Right atrium auricular region (tissue), 2 donors: ENCODE results near the gene TRIM47. TPM values are rescaled to one million over a fixed set of nuclear protein-coding genes. Genes with fewer than 3 reads are reported as not detected.

Source experiments
- DNase-seq: peaks from one replicate; pipeline ENCODE4 v3.0.0-alpha.2; 2019; ENCODE audit warnings: low spot score
- H3K27ac ChIP-seq, 2 donors: fragments of 200-600 bp; sonication (generic); 1 replicate in 1 of 2; 2 replicates in 1 of 2; pipeline ENCODE4 v1.5.1; 2016 to 2019
- H3K27me3 ChIP-seq, 2 donors: fragments of 200-600 bp; sonication (generic); one replicate each; pipeline versions ENCODE4 v1.5.1 to v1.6.0; 2017 to 2019
- H3K36me3 ChIP-seq: fragments of 200-600 bp; sonication (generic); one replicate; pipeline ENCODE4 v1.5.1; 2016
- H3K4me1 ChIP-seq, 2 donors: fragments of 200-600 bp; sonication (generic); one replicate each; pipeline versions ENCODE4 v1.5.1 to v1.6.0; 2017 to 2019
- H3K4me3 ChIP-seq, 2 donors: fragments of 200-600 bp; sonication (generic); 1 replicate in 1 of 2; 2 replicates in 1 of 2; pipeline ENCODE4 v1.5.1; 2017 to 2019; ENCODE audit warnings: mild to moderate bottlenecking in 1 of 2, moderate library complexity in 1 of 2
- H3K9me3 ChIP-seq, 2 donors: fragments of 200-600 bp; sonication (generic); one replicate each; pipeline ENCODE4 v1.5.1; 2019
- CTCF ChIP-seq, 2 donors: fragments of 200-600 bp; sonication (generic); IDR thresholded peaks; one replicate each; pipeline ENCODE4 v1.5.1; 2019; ENCODE audit warnings: antibody characterized with exemption in 2 of 2
- total RNA-seq, 2 donors: library from RNA; depleted of rRNA; stranded (reverse); fragments of >200 nt; gene quantifications; one replicate each; pipeline ENCODE4 v1.1.0, GENCODE V29; 2016

The TRIM47 gene
- total RNA-seq, 2 donors from 2014 or later: 16.8 to 24.8 TPM

DNA sequence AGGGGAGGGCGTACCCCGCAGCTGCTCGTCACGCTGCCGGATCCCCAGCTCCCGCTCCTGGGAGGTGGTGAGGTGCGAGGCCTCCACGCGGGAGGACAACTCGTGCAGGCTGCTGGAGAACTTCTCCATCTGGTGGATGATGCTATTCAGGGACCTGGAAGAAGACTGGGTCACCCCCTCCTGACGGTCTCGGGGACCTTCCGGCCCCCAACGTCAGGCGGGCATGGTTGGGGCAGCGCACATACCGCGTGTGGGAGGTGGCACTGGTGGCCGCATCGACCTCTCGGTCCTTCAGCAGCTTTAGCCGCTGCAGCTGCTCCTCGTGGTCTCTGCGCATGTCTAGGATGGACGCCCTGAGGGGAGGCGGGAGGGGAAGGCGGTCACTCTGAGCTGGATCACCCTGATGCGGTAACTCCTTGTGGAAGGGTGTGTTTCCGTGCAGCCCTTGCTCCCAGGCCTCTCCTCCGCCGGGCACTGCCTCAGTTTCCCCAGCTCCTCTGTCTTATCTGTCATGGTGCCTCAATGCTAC is 39.6 kb upstream of the TRIM47 start:
- Histone ChIP-seq H3K4me3 (no peak overlapping the region), H3K36me3 (peaks cover 7% of the 10 kb centered on the region), H3K27me3 (no peaks in the 10 kb centered on the region), H3K27ac (no peak overlapping the region), H3K4me1 (peaks cover 0 to 10% of the 10 kb centered on the region in 2 donors), H3K9me3 (no peaks in the 10 kb centered on the region)
- TF ChIP-seq CTCF (IDR thresholded peaks at IDR 0.05): no peak
- DNase-seq: no peak

GRCh38 chr17:75917141-75917916 is 38.9 kb upstream of the TRIM47 start:
- no peak for DNase-seq
- Histone ChIP-seq H3K4me1 (peaks cover 0 to 4% of the 10 kb centered on the region in 2 donors), H3K27me3 (no peaks in the 10 kb centered on the region), H3K27ac (no peak overlapping the region), H3K36me3 (peaks cover 7% of the 10 kb centered on the region), H3K4me3 (no peak overlapping the region), H3K9me3 (no peaks in the 10 kb centered on the region)
- TF ChIP-seq CTCF (IDR thresholded peaks at IDR 0.05): no peak

GRCh38 chr17:75915268-75915667 is 36.9 kb upstream of the TRIM47 start:
- Histone ChIP-seq H3K9me3 (no peaks in the 10 kb centered on the region), H3K27me3 (no peaks in the 10 kb centered on the region), H3K4me1 (peaks cover 0 to 5% of the 10 kb centered on the region in 2 donors), H3K4me3 (no peak overlapping the region), H3K27ac (no peak overlapping the region), H3K36me3 (peaks cover 7% of the 10 kb centered on the region)
- no peak for TF ChIP-seq CTCF (IDR thresholded peaks at IDR 0.05)
- no peak for DNase-seq

- H3K4me3 ChIP-seq: no peak overlapping the region
- no peak for TF ChIP-seq CTCF (IDR thresholded peaks at IDR 0.05)
- DNase-seq: no peak
- no peak overlapping the region for H3K27ac ChIP-seq
- H3K9me3 ChIP-seq: no peaks in the 10 kb centered on the region
- H3K27me3 ChIP-seq: no peaks in the 10 kb centered on the region
- H3K36me3 ChIP-seq: peaks cover 7% of the 10 kb centered on the region
- peaks cover 0 to 10% of the 10 kb centered on the region in 2 donors for H3K4me1 ChIP-seq
These were observed 36.4 kb upstream of the TRIM47 start for GRCh38 chr17:75914643-75915267.

- peaks cover 7% of the 10 kb centered on the region for H3K36me3 ChIP-seq
- no peak overlapping the region for H3K27ac ChIP-seq
- H3K4me3 ChIP-seq: no peak overlapping the region
- no peaks in the 10 kb centered on the region for H3K27me3 ChIP-seq
- no peak for DNase-seq
- TF ChIP-seq CTCF (IDR thresholded peaks at IDR 0.05): no peak
- peaks cover 0 to 15% of the 10 kb centered on the region in 2 donors for H3K4me1 ChIP-seq
- no peaks in the 10 kb centered on the region for H3K9me3 ChIP-seq
These were observed 35.3 kb upstream of the TRIM47 start for GRCh38 chr17:75913537-75914210.
